Endodermal cell (in vitro differentiated cells): ENCODE data around the gene MYBBP1A. TPM values are rescaled to one million over a fixed set of nuclear protein-coding genes. Genes with fewer than 3 reads are reported as not detected.
A peak's percentile ranks its signal among the peaks of the same experiment; 100 is the strongest.

Source experiments
- DNase-seq: peaks from one replicate; pipeline ENCODE4 v3.0.0-alpha.2; 2017
- H3K27ac ChIP-seq: 2 replicates; pipeline ENCODE4 v1.5.1; 2013; ENCODE audit warnings: mild to moderate bottlenecking, low read depth, low read length, moderate library complexity
- H3K27me3 ChIP-seq: 2 replicates; pipeline ENCODE4 v1.6.1; 2013; ENCODE audit warnings: mild to moderate bottlenecking, low read length, moderate library complexity; ENCODE audit not compliant: insufficient read depth, control insufficient read depth, poor library complexity, severe bottlenecking
- H3K36me3 ChIP-seq: 2 replicates; pipeline ENCODE4 v1.7.0; 2013; ENCODE audit warnings: mild to moderate bottlenecking, low read length, moderate library complexity; ENCODE audit not compliant: control insufficient read depth, insufficient read depth
- H3K4me1 ChIP-seq: one replicate; pipeline ENCODE4 v1.7.0; 2013; ENCODE audit warnings: low read length; ENCODE audit not compliant: control insufficient read depth, insufficient read depth
- H3K4me3 ChIP-seq: 2 replicates; pipeline ENCODE4 v1.5.1; 2013; ENCODE audit warnings: mild to moderate bottlenecking, low read length, moderate library complexity
- H3K9ac ChIP-seq: 2 replicates; pipeline ENCODE4 v1.6.1; 2013; ENCODE audit warnings: mild to moderate bottlenecking, low read length, moderate library complexity; ENCODE audit not compliant: poor library complexity, severe bottlenecking; ENCODE audit errors: extremely low read depth
- H3K9me3 ChIP-seq: 2 replicates; pipeline ENCODE4 v1.6.1; 2013; ENCODE audit warnings: mild to moderate bottlenecking, low read length, moderate library complexity; ENCODE audit not compliant: control insufficient read depth
- H3K27ac Mint-ChIP-seq: 2 replicates; pipeline ENCODE4 v1.8.0; 2020; ENCODE audit warnings: mixed read lengths
- H3K27me3 Mint-ChIP-seq: 2 replicates; pipeline ENCODE4 v1.8.0; 2021; ENCODE audit warnings: mild to moderate bottlenecking, mixed read lengths; ENCODE audit not compliant: insufficient read depth
- H3K36me3 Mint-ChIP-seq: 2 replicates; pipeline ENCODE4 v1.8.0; 2020; ENCODE audit warnings: low read depth, mixed read lengths
- H3K4me1 Mint-ChIP-seq: 2 replicates; pipeline ENCODE4 v1.8.0; 2020; ENCODE audit warnings: mixed read lengths
- H3K4me3 Mint-ChIP-seq: 2 replicates; pipeline ENCODE4 v1.8.0; 2020; ENCODE audit warnings: mild to moderate bottlenecking, moderate library complexity, mixed read lengths
- H3K9me3 Mint-ChIP-seq: 2 replicates; pipeline ENCODE4 v1.8.0; 2020; ENCODE audit warnings: mild to moderate bottlenecking, mixed read lengths
- CTCF ChIP-seq: fragments of 200-600 bp; sonication (generic); conservative IDR thresholded peaks from 2 replicates; pipeline ENCODE4 v1.5.0; 2021; ENCODE audit warnings: antibody characterized with exemption, mild to moderate bottlenecking
- WGBS, 2 experiments: methylation state at CpG; one replicate each; pipeline versions ENCODE4 v1.1.5 to v1.1.7; 2013; ENCODE audit warnings: missing lambda C conversion rate in 2 of 2, mixed read lengths in 1 of 2; ENCODE audit not compliant: insufficient coverage in 1 of 2, insufficient read length in 1 of 2; 5-methylcytosine and 5-hydroxymethylcytosine counted together
- total RNA-seq, 2 donors: library from RNA; stranded (reverse); fragmentation: NEBNext Ultra II Directional in 1 of 2; extraction: Animal tissue kit (Norgen Biotek cat#: 25700) in 1 of 2; gene quantifications; 2 replicates in 1 of 2; 3 replicates in 1 of 2; pipeline ENCODE4 v1.2.1, GENCODE V29; 2021

Gene MYBBP1A
- total RNA-seq, 2 donors from 2014 or later: 55.6 to 70.9 TPM

- no peaks in the 10 kb centered on the region for H3K9me3 ChIP-seq
- whole genome bisulfite sequencing, 2 experiments: 14 to 24% methylated on average over 7 to 18 of the region's 18 CpGs
Measured at GRCh38 chr17:4554441-4554996, 665 bp downstream of the MYBBP1A start.

GRCh38 chr17:4553669-4554068, 1.5 kb downstream of the MYBBP1A start:
- Histone ChIP-seq H3K9ac (no peak overlapping the region), H3K9me3 (no peaks in the 10 kb centered on the region), H3K36me3 (peaks cover 43% of the 10 kb centered on the region), H3K27me3 (no peaks in the 10 kb centered on the region), H3K4me1 (no peaks in the 10 kb centered on the region), H3K4me3 (peak overlapping the region; percentile 93), H3K27ac (no peak overlapping the region)
- Mint-ChIP-seq H3K4me3 (peak overlapping the region; percentile 85), H3K36me3 (peaks cover 37% of the 10 kb centered on the region), H3K9me3 (no peaks in the 10 kb centered on the region), H3K4me1 (peaks cover 18% of the 10 kb centered on the region), H3K27me3 (no peaks in the 10 kb centered on the region), H3K27ac (no peak overlapping the region)
- 93 to 100% methylated on average over 1 to 9 of the region's 9 CpGs for WGBS, 2 experiments
- no peak for TF ChIP-seq CTCF
- DNase-seq: no peak

More at GRCh38 chr17:4554441-4554996, 665 bp downstream of the MYBBP1A start:
- no peaks in the 10 kb centered on the region for H3K27me3 Mint-ChIP-seq
- peak overlapping the region; percentile 85 for H3K4me3 Mint-ChIP-seq
- TF ChIP-seq CTCF: no peak
- H3K4me1 Mint-ChIP-seq: peaks cover 18% of the 10 kb centered on the region
- peaks cover 35% of the 10 kb centered on the region for H3K36me3 Mint-ChIP-seq
- peak overlapping the region; percentile 87 for H3K27ac Mint-ChIP-seq
- H3K4me1 ChIP-seq: no peaks in the 10 kb centered on the region
- DNase-seq: peak; percentile 69
- peak overlapping the region; percentile 93 for H3K4me3 ChIP-seq
- no peak overlapping the region for H3K27ac ChIP-seq
- peak overlapping the region; percentile 64 for H3K9ac ChIP-seq
- peaks cover 42% of the 10 kb centered on the region for H3K36me3 ChIP-seq
- H3K27me3 ChIP-seq: no peaks in the 10 kb centered on the region
- no peaks in the 10 kb centered on the region for H3K9me3 Mint-ChIP-seq

- Histone ChIP-seq H3K36me3 (peaks cover 49% of the 10 kb centered on the region), H3K9ac (no peak overlapping the region), H3K4me3 (no peak overlapping the region), H3K4me1 (no peaks in the 10 kb centered on the region), H3K9me3 (no peaks in the 10 kb centered on the region), H3K27ac (no peak overlapping the region), H3K27me3 (no peaks in the 10 kb centered on the region)
- no peak overlapping the region for H3K4me3 Mint-ChIP-seq
- peaks cover 47% of the 10 kb centered on the region for H3K36me3 Mint-ChIP-seq
- peaks cover 18% of the 10 kb centered on the region for H3K4me1 Mint-ChIP-seq
- DNase-seq: no peak
- no peaks in the 10 kb centered on the region for H3K9me3 Mint-ChIP-seq
- no peak overlapping the region for H3K27ac Mint-ChIP-seq
- no peak for TF ChIP-seq CTCF
- H3K27me3 Mint-ChIP-seq: no peaks in the 10 kb centered on the region
- 91 to 95% methylated on average over 14 to 27 of the region's 27 CpGs for WGBS, 2 experiments
Measured at GRCh38 chr17:4551796-4552525, 3.2 kb downstream of the MYBBP1A start.
